GM12878 (cell line): ENCODE results near the gene PRPF31. TPM values are rescaled to one million over a fixed set of nuclear protein-coding genes. Genes with fewer than 3 reads are reported as not detected.

ENCODE experiments used
- ATAC-seq: fragments of 200-7000 bp; cut with Tn5 transposase; 3 replicates; pipeline ENCODE4 v1.9.1; 2020; ENCODE audit warnings: mild to moderate bottlenecking, moderate library complexity
- BruUV-seq: library from RNA; stranded (reverse); fragments of 400-500 nt; replicated peaks from 2 replicates; lab custom pipeline; 2021; lab: Mats Ljungman, UMichigan
- CTCF ChIA-PET: fragments of 300-600 bp; sonication (Branson Sonifier 250); formaldehyde crosslinking; extraction: SDS; loops from one replicate; lab custom pipeline; 2021; ENCODE audit warnings: inconsistent platforms; lab: Yijun Ruan, JAX
- POLR2A ChIA-PET: fragments of 350-600 bp; formaldehyde crosslinking; extraction: SDS; loops from one replicate; lab custom pipeline; 2021; ENCODE audit warnings: inconsistent platforms; lab: Charles Lee
- RAD21 ChIA-PET: fragments of 300-600 bp; sonication (Branson Sonifier 250); formaldehyde crosslinking; loops from one replicate; lab custom pipeline; 2023; ENCODE audit warnings: antibody characterized with exemption; ENCODE audit not compliant: unreplicated experiment; lab: Charles Lee
- SMC1A ChIA-PET: fragments of 300-600 bp; sonication (Branson Sonifier 250); formaldehyde crosslinking; loops from one replicate; lab custom pipeline; 2023; ENCODE audit not compliant: unreplicated experiment, uncharacterized antibody; lab: Charles Lee
- DNase-seq: peaks from one replicate; pipeline ENCODE4 v3.0.0-alpha.2; 2011; ENCODE audit warnings: low read depth, low spot score
- FAIRE-seq: peaks from 3 replicates; lab custom pipeline; 2011; peaks lifted over from hg19 to GRCh38; lab: Jason Lieb, UNC
- H2AFZ ChIP-seq: 2 replicates; pipeline ENCODE4 v1.6.0; 2011; ENCODE audit warnings: low read depth, low read length, control low read depth; ENCODE audit not compliant: control insufficient read depth
- H3K27ac ChIP-seq: 2 replicates; pipeline ENCODE4 v1.5.1; 2011; ENCODE audit warnings: control low read depth; ENCODE audit not compliant: control insufficient read depth, insufficient read depth
- H3K27me3 ChIP-seq, 2 experiments: replicated peaks in 1 of 2; 2 replicates each; pipeline versions ENCODE4 v1.6.0 to v1.6.1; 2011; ENCODE audit warnings: low read length in 1 of 2; ENCODE audit not compliant: control insufficient read depth in 2 of 2, insufficient read depth in 2 of 2
- H3K36me3 ChIP-seq, 2 experiments: 2 replicates each; pipeline ENCODE4 v1.5.1; 2011; ENCODE audit warnings: low read length in 1 of 2; ENCODE audit not compliant: control insufficient read depth in 2 of 2, insufficient read depth in 2 of 2
- H3K4me1 ChIP-seq: 2 replicates; pipeline ENCODE4 v1.6.1; 2011; ENCODE audit warnings: mild to moderate bottlenecking, low read length, moderate library complexity, mixed read lengths; ENCODE audit not compliant: control insufficient read depth, insufficient read depth
- H3K4me2 ChIP-seq: 2 replicates; pipeline ENCODE4 v1.6.0; 2011; ENCODE audit warnings: control low read depth; ENCODE audit not compliant: control insufficient read depth, insufficient read depth
- H3K4me3 ChIP-seq: fragments of 200-600 bp; sonication (generic); 2 replicates; pipeline ENCODE4 v1.5.1; 2016
- H3K79me2 ChIP-seq: 2 replicates; pipeline ENCODE4 v1.6.0; 2011; ENCODE audit warnings: low read length; ENCODE audit not compliant: control insufficient read depth, insufficient read depth
- H3K9ac ChIP-seq: 2 replicates; pipeline ENCODE4 v1.8.0; 2011; ENCODE audit warnings: low read length, control low read depth, mixed read lengths; ENCODE audit not compliant: control insufficient read depth, insufficient read depth
- H3K9me3 ChIP-seq: replicated peaks from 3 replicates; pipeline ENCODE4 v1.5.1; 2011; ENCODE audit warnings: mild to moderate bottlenecking, low read length; ENCODE audit not compliant: control insufficient read depth, insufficient read depth
- H4K20me1 ChIP-seq: 2 replicates; pipeline ENCODE4 v1.6.0; 2011; ENCODE audit not compliant: control insufficient read depth, insufficient read depth
- ATF3 ChIP-seq: IDR thresholded peaks from 2 replicates; pipeline ENCODE4 v1.6.1; 2011; ENCODE audit warnings: low read depth, mild to moderate bottlenecking, low read length, moderate library complexity, borderline replicate concordance; ENCODE audit errors: extremely low read depth
- BCL11A ChIP-seq: IDR thresholded peaks from 2 replicates; pipeline ENCODE4 v1.6.1; 2011; ENCODE audit warnings: low read depth, low read length
- BMI1 ChIP-seq: fragments of 450-650 bp; IDR thresholded peaks from 2 replicates; pipeline ENCODE4 v1.6.1; 2016; ENCODE audit warnings: mild to moderate bottlenecking, moderate library complexity, borderline replicate concordance
- BRCA1 ChIP-seq: IDR thresholded peaks from 2 replicates; pipeline ENCODE4 v1.6.1; 2011; ENCODE audit warnings: low read depth, low read length, improper control_type of control experiment
- CREM ChIP-seq: IDR thresholded peaks from 2 replicates; pipeline ENCODE4 v1.6.1; 2014; ENCODE audit warnings: antibody characterized with exemption, low read depth
- GABPA ChIP-seq: IDR thresholded peaks from 2 replicates; pipeline ENCODE4 v1.6.1; 2014; ENCODE audit warnings: antibody characterized with exemption, low read depth, mild to moderate bottlenecking, inconsistent platforms
- JUND ChIP-seq: IDR thresholded peaks from 2 replicates; pipeline ENCODE4 v1.6.1; 2012; ENCODE audit warnings: low read depth, mild to moderate bottlenecking, low read length, improper control_type of control experiment, moderate library complexity
- MYC ChIP-seq: IDR thresholded peaks from 2 replicates; pipeline ENCODE4 v1.6.1; 2011; ENCODE audit warnings: mild to moderate bottlenecking, low read length, moderate library complexity, inconsistent platforms; ENCODE audit not compliant: insufficient read depth, insufficient replicate concordance, insufficient read length, severe bottlenecking
- NBN ChIP-seq: fragments of 450-650 bp; IDR thresholded peaks from 2 replicates; pipeline ENCODE4 v1.6.1; 2016
- NFYB ChIP-seq: IDR thresholded peaks from 2 replicates; pipeline ENCODE4 v1.6.1; 2011; ENCODE audit warnings: low read depth, mild to moderate bottlenecking, low read length, improper control_type of control experiment, moderate library complexity; ENCODE audit not compliant: insufficient read depth
- PKNOX1 ChIP-seq: fragments of 450-650 bp; IDR thresholded peaks from 2 replicates; pipeline ENCODE4 v1.6.1; 2016; ENCODE audit warnings: mild to moderate bottlenecking
- RB1 ChIP-seq: fragments of 450-650 bp; formaldehyde crosslinking; IDR thresholded peaks from 2 replicates; pipeline ENCODE4 v1.6.1; 2017; ENCODE audit warnings: mild to moderate bottlenecking, borderline replicate concordance
- RELA ChIP-seq: fragments of 450-650 bp; IDR thresholded peaks from 2 replicates; pipeline ENCODE4 v1.8.0; 2014; ENCODE audit warnings: borderline replicate concordance; ENCODE audit not compliant: partially characterized antibody
- RUNX3 ChIP-seq: IDR thresholded peaks from 2 replicates; pipeline ENCODE4 v1.6.1; 2012; ENCODE audit warnings: low read length, inconsistent platforms
- SP1 ChIP-seq: IDR thresholded peaks from one replicate; pipeline ENCODE4 v1.6.1; 2011; ENCODE audit warnings: low read depth, low read length
- SRF ChIP-seq, 2 experiments: IDR thresholded peaks; 2 replicates each; pipeline ENCODE4 v1.6.1; 2011; ENCODE audit warnings: low read depth in 2 of 2, low read length in 2 of 2, mild to moderate bottlenecking in 1 of 2, moderate library complexity in 1 of 2
- STAT3 ChIP-seq: IDR thresholded peaks from 2 replicates; pipeline ENCODE4 v1.6.1; 2011; ENCODE audit warnings: low read depth, low read length, improper control_type of control experiment
- ZBTB4 ChIP-seq: fragments of 450-650 bp; formaldehyde crosslinking; IDR thresholded peaks from 2 replicates; pipeline ENCODE4 v1.4.0; 2022; ENCODE audit warnings: mild to moderate bottlenecking, moderate library complexity
- WGBS: methylation state at CpG from one replicate; pipeline ENCODE4 v1.1.6; 2016; ENCODE audit warnings: low lambda C conversion rate; ENCODE audit not compliant: insufficient replicate concordance, insufficient coverage; ENCODE audit errors: missing lambda C conversion rate; 5-methylcytosine and 5-hydroxymethylcytosine counted together
- in situ Hi-C: fragments of 300-500 bp; cut with MboI; formaldehyde crosslinking; loops from 9 replicates; pipeline ENCODE4 v1.14.3; 2018; ENCODE audit warnings: mixed read lengths
- intact Hi-C: fragments of 100-400 bp; cut with micrococcal nuclease; formaldehyde crosslinking; loops from one replicate; pipeline ENCODE4 v1.14.2; 2022; ENCODE audit not compliant: unreplicated experiment
- polyA plus RNA-seq, 11 experiments: library from polyadenylated mRNA; depleted of rRNA in 4 of 11; unstranded in 6 of 11; stranded (reverse) in 5 of 11; fragments of >200 nt; fragmentation: Nextera tagmentation in 4 of 11; fragmentation: Illumina TruSeq in 1 of 11; extraction: Ambion mirVana in 4 of 11; extraction: Trizol in 1 of 11; gene quantifications; 1 replicate in 1 of 11; 2 replicates in 10 of 11; pipeline versions ENCODE4 v1.2.1 to v1.2.3, GENCODE V29; 2011 to 2016; ENCODE audit warnings: inconsistent platforms in 2 of 11, missing spikeins in 2 of 11, low read depth in 1 of 11
- total RNA-seq, 4 experiments: library from RNA; depleted of rRNA in 3 of 4; stranded (reverse); fragments of >200 nt in 3 of 4; fragmentation: Illumina TruSeq in 1 of 4; extraction: Trizol in 1 of 4; gene quantifications; 2 replicates each; pipeline versions ENCODE4 v1.2.1 to v1.2.3, GENCODE V29; 2013 to 2021

PRPF31 gene
- total and polyA plus RNA-seq, 10 of the 15 experiments (the other 5 are each of a cell fraction or from before 2014, with no cell fraction given): 2.7 to 170 (median 69.7) TPM

GRCh38 chr19:54151362-54152035, 35.9 kb downstream of the PRPF31 start:
- Histone ChIP-seq H3K36me3 (peaks cover 28 to 33% of the 10 kb centered on the region in 2 experiments; a peak in 3 of 4 replicates), H3K9ac (no peak overlapping the region), H3K79me2 (no peaks in the 10 kb centered on the region), H3K4me1 (no peaks in the 10 kb centered on the region), H3K27me3 (no peaks in the 10 kb centered on the region), H4K20me1 (no peaks in the 10 kb centered on the region), H3K9me3 (no peaks in the 10 kb centered on the region), H3K4me2 (no peak overlapping the region), H3K4me3 (no peak overlapping the region), H3K27ac (no peak overlapping the region), H2AFZ (no peak overlapping the region)
- BruUV-seq: no TSS peak
- ChIA-PET SMC1A (no interaction called here), POLR2A (no interaction called here), RAD21 (no interaction called here), CTCF (no interaction called here)
- DNase-seq (no peak), ATAC-seq (no peak), FAIRE-seq (no peak)
- 93% methylated on average over 18 of the region's 23 CpGs for WGBS
- in situ Hi-C loops (no loop called here), intact Hi-C loops (no loop called here)
- no peak for TF ChIP-seq BRCA1
- TF ChIP-seq BMI1: no peak
- TF ChIP-seq JUND: no peak
- no peak for TF ChIP-seq MYC
- no peak for TF ChIP-seq NFYB
- TF ChIP-seq PKNOX1: no peak
- no peak for TF ChIP-seq RELA
- TF ChIP-seq RB1: no peak
- no peak for TF ChIP-seq BCL11A
- no peak for TF ChIP-seq GABPA
- TF ChIP-seq ATF3: no peak
- no peak for TF ChIP-seq SRF (IDR thresholded peaks at IDR 0.05; ENCODE audit: low read depth in 2 of 2, low read length in 2 of 2)
- no peak for TF ChIP-seq RUNX3
- TF ChIP-seq NBN: no peak
- TF ChIP-seq CREM: no peak
- no peak for TF ChIP-seq SP1
- TF ChIP-seq ZBTB4 (CRISPR knock-in tag): no peak
- TF ChIP-seq STAT3: no peak
